HG03571 (cell line): ENCODE measurements around the gene UFSP2.

Source experiments
- ATAC-seq: cut with Tn5 transposase; IDR thresholded peaks from one replicate; pipeline ENCODE4 v1.9.1; 2021; ENCODE audit not compliant: unreplicated experiment

UFSP2 gene

DNA sequence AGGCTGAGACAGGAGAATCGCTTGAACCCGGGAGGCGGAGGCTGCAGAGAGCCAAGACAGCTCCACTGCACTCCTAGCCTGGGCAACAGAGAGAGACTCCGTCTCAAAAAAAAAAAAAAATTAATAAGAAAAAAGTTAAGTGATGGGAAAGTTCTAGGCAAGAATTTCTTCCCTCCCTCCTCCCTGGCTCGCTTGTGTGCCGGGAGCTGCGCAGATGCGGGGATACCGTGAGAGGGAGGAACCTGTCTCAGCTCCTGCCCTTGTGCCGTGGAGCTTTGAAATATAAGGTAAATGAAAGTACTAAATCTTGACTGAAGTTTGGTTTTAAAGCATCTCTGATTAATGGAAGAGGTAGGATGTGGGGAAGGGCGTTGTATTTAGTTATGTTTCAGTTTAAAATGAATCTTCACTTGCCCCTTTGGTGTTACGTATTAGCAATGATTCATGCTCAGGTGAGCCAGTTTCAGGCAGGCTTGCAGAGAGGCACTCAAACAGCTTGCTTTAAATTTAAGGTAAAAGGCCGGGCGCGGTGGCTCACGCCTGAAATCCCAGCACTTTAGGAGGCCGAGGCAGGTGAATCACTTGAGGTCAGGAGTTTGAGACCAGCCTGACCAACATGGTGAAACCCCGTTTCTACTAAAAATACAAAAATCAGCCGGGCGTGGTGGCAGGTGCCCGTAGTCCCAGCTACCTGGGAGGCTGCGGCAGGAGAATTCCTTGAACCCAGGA, 1.4 kb upstream of the UFSP2 start:
- no peak for ATAC-seq

- no peak for ATAC-seq
Observed at GRCh38 chr4:185424905-185425646, 688 bp downstream of the UFSP2 start.

GRCh38 chr4:185421366-185422124, 4.2 kb downstream of the UFSP2 start:
- ATAC-seq: no peak

GRCh38 chr4:185416955-185417354, 8.8 kb downstream of the UFSP2 start:
- no peak for ATAC-seq

DNA sequence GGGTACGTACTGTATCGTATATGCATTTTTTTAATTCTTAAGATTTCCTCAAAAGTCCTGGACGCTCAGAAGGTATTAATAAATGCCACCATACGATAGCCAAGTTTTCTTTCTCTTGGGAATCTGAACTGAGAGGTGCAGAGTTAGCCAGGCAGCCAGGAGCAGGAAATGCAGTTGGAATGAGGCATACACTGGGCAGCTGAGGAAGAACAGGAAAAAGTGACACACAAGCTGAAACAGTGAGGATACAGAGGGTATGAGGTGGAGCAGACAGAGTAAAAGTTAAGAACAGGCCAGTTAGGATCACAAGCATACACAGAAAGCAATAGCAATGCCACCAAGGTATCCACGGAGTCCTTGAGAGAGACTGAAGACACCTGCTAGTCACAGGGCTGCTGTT, 13.4 kb downstream of the UFSP2 start:
- ATAC-seq: no peak

GRCh38 chr4:185411849-185412248, 13.9 kb downstream of the UFSP2 start:
- no peak for ATAC-seq

DNA sequence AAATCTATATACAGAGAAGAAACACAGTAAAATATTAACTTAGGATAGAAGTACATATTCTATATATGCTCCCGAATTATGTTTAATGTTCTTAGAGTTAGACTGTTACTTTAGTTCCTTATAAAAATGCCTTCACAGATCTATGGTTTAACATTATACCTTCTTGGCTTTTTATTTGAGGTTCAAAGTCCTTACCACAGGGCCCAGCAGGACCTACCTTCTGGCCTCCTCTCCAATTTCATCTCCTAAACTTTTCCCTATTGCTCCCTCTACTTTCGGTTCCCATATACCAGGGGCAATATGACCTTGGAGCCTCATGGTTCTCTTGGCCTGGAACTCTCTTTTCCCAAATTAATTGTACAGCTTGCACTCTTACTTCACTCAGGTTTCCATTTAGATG, 17.3 kb downstream of the UFSP2 start:
- no peak for ATAC-seq

- ATAC-seq: peak; percentile 67
Observed at GRCh38 chr4:185405296-185405999, 20.3 kb downstream of the UFSP2 start.

DNA sequence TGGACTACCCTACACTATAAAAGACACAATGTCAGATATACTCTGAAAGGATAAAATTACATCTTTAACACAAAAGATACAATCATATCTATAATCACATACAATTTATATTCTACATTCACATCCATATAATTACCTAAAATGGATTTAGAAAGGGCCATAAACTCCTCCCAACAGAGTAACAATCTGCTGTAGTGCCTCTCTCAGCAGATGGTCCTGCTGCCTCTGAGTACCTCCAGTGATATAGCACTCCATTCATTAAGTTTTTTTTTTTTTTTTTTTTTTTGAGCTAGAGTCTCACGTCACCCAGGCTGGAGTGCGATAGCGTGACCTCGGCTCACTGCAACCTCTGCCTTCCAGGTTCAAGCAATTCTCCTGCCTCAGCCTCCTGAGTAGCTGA, 21.7 kb downstream of the UFSP2 start:
- no peak for ATAC-seq

DNA sequence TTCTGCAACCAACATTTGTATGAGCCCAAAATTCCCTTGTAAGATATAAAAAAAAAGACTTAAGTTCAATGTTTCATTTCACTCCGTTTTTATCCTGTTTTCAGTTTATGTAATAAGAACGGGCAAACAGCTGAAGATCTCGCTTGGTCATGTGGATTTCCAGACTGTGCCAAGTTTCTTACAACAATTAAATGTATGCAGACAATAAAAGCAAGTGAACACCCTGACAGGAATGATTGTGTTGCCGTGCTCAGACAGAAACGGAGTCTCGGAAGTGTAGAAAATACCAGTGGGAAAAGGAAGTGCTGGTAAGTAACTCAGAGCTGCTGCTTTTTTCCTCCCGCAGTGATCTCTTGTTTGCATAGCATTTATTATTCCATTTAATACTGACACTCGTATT, 26.3 kb downstream of the UFSP2 start:
- ATAC-seq: no peak

- no peak for ATAC-seq
Observed at GRCh38 chr4:185398618-185399017, 27.1 kb downstream of the UFSP2 start.

- ATAC-seq: no peak
Observed at GRCh38 chr4:185396724-185397385, 28.9 kb downstream of the UFSP2 start, which contains the start of gene ANKRD37. Gene ANKRD37 (plus strand): TSS chr4:185396841. CDS start chr4:185396924, 83 bp downstream.

DNA sequence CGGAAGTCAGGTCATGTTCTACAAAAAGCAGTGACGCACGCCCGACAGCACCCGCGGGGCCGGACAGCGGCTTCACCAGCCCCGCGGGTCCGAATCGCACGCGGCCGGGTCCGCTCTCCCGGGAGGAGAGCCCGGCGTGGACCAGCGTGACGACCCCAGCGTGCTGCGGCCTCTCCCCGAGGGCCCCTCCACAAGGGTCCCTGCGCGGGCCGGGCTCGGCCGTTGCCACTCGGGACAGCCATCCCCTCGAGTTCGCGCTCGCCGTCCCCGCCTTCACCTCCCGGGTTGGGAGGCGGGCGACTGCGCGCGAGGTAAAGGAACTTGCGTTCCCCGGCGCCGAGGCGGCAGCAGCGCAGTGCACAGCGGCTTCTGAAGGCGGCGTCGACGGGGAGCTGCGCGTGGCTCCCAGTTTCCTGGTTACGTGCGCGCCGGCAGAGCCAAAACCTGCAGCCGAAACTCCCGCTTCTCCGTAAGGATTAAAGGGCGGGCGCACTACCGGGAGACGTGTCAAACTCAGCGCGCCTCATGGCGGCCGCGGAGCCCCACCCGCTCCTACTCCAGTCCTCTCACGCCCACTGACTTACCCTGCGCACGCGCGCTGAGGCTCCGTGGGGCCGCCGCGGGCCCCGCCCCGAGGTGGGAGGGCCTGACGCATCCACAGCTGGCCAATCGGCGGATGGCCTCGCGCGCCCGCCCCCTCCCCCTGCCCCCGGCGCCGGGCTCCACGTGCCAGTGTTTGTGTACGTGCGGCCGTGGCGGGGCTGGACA, 29.6 kb downstream of the UFSP2 start:
- ATAC-seq: peak; percentile 74

- ATAC-seq: no peak
Observed at GRCh38 chr4:185395238-185395955, 30.4 kb downstream of the UFSP2 start, which contains the start of gene LRP2BP. Gene LRP2BP (minus strand): TSS chr4:185395924. CDS start chr4:185378186, 17,738 bp downstream.

- no peak for ATAC-seq
Observed at GRCh38 chr4:185394568-185395237, 31.1 kb downstream of the UFSP2 start.

GRCh38 chr4:185392156-185392555, 33.6 kb downstream of the UFSP2 start:
- no peak for ATAC-seq

DNA sequence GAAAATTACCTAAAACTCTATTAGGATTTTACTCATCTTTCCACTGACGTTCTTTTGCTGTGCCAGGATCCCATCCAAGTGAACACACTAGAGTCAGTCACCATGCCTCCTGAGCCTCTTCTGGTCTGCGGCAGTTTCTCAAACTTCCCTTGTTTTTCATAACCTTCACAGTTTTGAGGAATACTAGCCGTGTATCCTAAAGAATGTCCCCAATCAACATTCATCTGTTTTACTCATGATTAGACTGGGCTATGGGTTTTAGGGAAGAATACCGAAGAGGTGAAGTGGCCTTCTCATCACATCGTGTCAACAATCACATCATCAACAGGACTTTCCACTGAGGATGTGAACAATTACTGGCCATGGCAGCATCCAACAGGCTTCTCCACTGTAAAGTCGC, 34.8 kb downstream of the UFSP2 start:
- ATAC-seq: no peak

- no peak for ATAC-seq
Observed at GRCh38 chr4:185387957-185388356, 37.8 kb downstream of the UFSP2 start.
